HFFc6 (cell line): ENCODE results near the gene SNX14. TPM values are rescaled to one million over a fixed set of nuclear protein-coding genes. Genes with fewer than 3 reads are reported as not detected.
"Not testable (repeated sequence)": the region's sequence is repeated elsewhere in the genome, so short reads cannot be mapped to it uniquely, and the experiment has no call there.

ENCODE experiments used
- DNase-seq: peaks from one replicate; pipeline ENCODE4 v3.0.0-alpha.2; 2018
- H3K27ac Mint-ChIP-seq: 2 replicates; pipeline ENCODE4 v1.8.0; 2020; ENCODE audit warnings: mild to moderate bottlenecking, mixed read lengths
- H3K27me3 Mint-ChIP-seq: 2 replicates; pipeline ENCODE4 v1.8.0; 2021; ENCODE audit warnings: mild to moderate bottlenecking, moderate library complexity, mixed read lengths; ENCODE audit not compliant: insufficient read depth
- H3K36me3 Mint-ChIP-seq: 2 replicates; pipeline ENCODE4 v1.8.0; 2021; ENCODE audit warnings: low read depth, mixed read lengths
- H3K4me1 Mint-ChIP-seq: 2 replicates; pipeline ENCODE4 v1.8.0; 2020; ENCODE audit warnings: low read depth, mixed read lengths
- H3K4me3 Mint-ChIP-seq: 2 replicates; pipeline ENCODE4 v1.8.0; 2020; ENCODE audit warnings: mild to moderate bottlenecking, moderate library complexity, mixed read lengths
- H3K9me3 Mint-ChIP-seq: 2 replicates; pipeline ENCODE4 v1.8.0; 2020; ENCODE audit warnings: mild to moderate bottlenecking, mixed read lengths
- CTCF ChIP-seq: fragments of 200-600 bp; sonication (generic); IDR thresholded peaks from 2 replicates; pipeline ENCODE4 v1.5.0; 2021; ENCODE audit warnings: antibody characterized with exemption, mild to moderate bottlenecking
- total RNA-seq, 6 experiments: library from RNA; stranded (reverse); fragmentation: NEBNext Ultra II Directional; extraction: Animal tissue kit (Norgen Biotek cat#: 25700); gene quantifications; 2 replicates in 1 of 6; 3 replicates in 5 of 6; pipeline ENCODE4 v1.2.3, GENCODE V29; 2021

Gene SNX14
- total RNA-seq, 6 experiments from 2014 or later = 60.9 to 69.3 (median 65.3) TPM

DNA sequence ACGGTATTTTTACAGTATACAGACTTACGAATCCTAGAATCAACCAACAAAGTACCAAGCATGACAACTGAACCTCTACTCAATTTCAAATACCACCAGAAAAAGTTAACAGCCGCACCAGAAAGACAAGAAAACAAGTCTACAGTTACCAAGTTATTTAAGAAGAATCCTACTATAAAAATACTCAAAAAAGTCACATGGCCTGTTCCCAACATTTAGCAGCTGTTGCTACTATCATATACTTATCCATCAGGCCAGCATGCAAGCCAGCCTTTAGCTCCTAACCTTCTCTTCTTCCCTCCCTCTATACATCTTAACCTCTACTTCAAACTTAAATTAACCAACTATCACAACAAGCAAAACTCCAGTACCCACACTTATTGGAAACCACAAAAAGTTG is 47.2 kb upstream of the SNX14 start:
- Mint-ChIP-seq H3K27ac (peak overlapping the region; percentile 48), H3K4me3 (peak overlapping the region; percentile 92), H3K4me1 (peaks cover 62% of the 10 kb centered on the region), H3K9me3 (no peaks in the 10 kb centered on the region), H3K27me3 (peaks cover 8% of the 10 kb centered on the region), H3K36me3 (peaks cover 59% of the 10 kb centered on the region)
- DNase-seq = no peak
- TF ChIP-seq CTCF = no peak

DNA sequence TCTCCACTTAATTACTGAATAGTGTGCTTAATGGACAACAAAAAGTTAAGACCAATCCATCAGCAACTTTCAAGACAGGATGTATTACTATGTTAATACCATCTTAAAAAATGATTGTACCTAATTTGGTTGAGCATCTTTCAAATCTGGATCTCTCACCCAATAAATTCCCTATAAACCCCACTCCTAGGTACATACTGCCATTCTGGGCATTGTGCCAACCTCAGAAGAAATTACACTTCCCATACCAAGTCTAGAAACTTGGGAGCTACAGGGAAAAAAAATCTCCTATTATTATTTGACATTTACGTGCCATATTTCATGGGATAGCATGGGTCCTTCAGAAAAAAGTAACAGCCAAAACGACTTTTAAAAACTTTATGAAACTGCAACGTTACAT is 43.9 kb upstream of the SNX14 start:
- Mint-ChIP-seq H3K27me3 (peaks cover 7% of the 10 kb centered on the region), H3K27ac (no peak overlapping the region), H3K4me3 (peak overlapping the region; percentile 20; the same call in 1 of the 2 replicates), H3K9me3 (no peaks in the 10 kb centered on the region), H3K36me3 (peaks cover 75% of the 10 kb centered on the region), H3K4me1 (peaks cover 48% of the 10 kb centered on the region)
- TF ChIP-seq CTCF = no peak
- DNase-seq = no peak

DNA sequence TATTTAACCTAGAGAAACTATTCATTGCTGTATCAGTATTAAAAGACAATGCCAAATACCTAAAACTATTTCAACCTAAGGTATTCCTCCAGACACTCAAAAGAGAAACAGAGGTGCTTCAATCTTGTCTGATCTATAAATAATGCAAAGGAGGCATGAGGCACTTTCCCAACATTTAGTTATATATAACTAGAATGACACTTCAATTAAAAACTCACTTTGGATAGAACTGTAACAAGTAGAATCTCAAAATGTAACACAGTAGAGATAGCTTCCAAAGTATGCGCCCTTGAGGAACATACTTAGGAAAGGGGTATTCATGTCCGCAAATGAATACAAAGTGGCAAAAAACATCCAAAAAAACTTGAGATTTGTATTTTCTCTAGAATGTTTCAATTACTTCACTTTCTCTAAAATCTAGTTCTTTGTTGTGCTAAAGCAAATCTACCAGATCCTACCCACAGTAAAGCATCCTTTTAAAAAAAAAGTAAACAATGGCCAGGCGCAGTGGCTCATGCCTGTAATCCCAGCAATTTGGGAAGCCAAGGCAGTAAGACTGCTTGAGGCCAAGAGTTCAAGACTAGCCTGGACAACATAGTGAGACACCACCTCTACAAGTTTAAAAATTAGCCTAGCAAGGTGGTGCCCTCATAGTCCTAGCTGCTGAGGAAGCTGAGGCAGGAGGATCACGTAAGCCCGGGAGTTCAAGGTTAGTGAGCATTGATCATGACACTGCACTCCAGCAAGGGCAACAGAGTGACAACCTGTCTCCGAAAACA is 38.7 kb upstream of the SNX14 start:
- no peak for TF ChIP-seq CTCF
- no peak for DNase-seq
- no peak overlapping the region for H3K27ac Mint-ChIP-seq
- H3K36me3 Mint-ChIP-seq = peaks cover 63% of the 10 kb centered on the region
- peaks cover 7% of the 10 kb centered on the region for H3K27me3 Mint-ChIP-seq
- H3K4me3 Mint-ChIP-seq = no peak overlapping the region
- no peaks in the 10 kb centered on the region for H3K9me3 Mint-ChIP-seq
- H3K4me1 Mint-ChIP-seq = peaks cover 38% of the 10 kb centered on the region

- Mint-ChIP-seq H3K4me1 (peaks cover 31% of the 10 kb centered on the region), H3K36me3 (peaks cover 62% of the 10 kb centered on the region)
- DNase-seq, H3K9me3 Mint-ChIP-seq, H3K27ac Mint-ChIP-seq, H3K27me3 Mint-ChIP-seq, H3K4me3 Mint-ChIP-seq: not testable (repeated sequence)
Measured at GRCh38 chr6:85631117-85631516, 37.5 kb upstream of the SNX14 start.

DNA sequence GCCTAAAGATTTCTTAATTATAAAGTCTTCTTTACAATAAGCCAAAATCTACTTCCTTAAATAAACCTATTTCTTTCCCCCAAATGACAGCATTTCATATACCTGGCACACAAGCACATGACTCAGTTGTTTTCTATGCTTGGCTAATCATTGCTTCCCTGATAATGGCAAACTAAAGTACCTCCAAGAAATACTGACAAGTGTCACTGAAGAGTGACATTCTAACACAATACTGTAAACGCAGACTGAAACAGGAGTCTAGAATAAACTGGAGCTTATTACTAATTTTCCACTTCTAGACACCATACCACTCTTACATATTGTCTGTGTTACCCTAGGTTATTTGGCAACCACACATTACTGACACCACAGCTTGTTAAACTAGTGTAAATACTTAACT is 34.7 kb upstream of the SNX14 start:
- TF ChIP-seq CTCF = no peak
- H3K4me1 Mint-ChIP-seq = peaks cover 59% of the 10 kb centered on the region
- peaks cover 70% of the 10 kb centered on the region for H3K36me3 Mint-ChIP-seq
- H3K27me3 Mint-ChIP-seq = peaks cover 8% of the 10 kb centered on the region
- no peak overlapping the region for H3K27ac Mint-ChIP-seq
- no peaks in the 10 kb centered on the region for H3K9me3 Mint-ChIP-seq
- DNase-seq = no peak
- H3K4me3 Mint-ChIP-seq = no peak overlapping the region

DNA sequence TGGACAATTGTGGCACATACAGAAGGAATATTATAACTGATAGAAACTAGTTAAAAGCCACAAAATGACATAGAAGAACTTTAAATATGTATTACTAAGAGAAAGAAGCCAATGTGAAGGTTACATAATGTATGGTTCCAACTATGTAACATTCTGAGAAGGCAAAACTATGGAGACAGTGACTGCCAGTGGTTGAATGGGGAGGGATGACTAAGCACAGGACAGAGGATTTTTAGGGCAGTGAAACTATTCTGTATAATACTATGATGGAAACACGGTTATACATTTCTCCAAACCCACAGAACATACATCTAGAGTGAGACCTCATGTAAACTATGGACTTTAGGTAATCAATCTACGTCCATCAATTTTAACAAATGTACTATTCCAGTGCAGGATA is 26.6 kb upstream of the SNX14 start:
- no peak for TF ChIP-seq CTCF
- Mint-ChIP-seq H3K9me3 (no peaks in the 10 kb centered on the region), H3K27me3 (no peaks in the 10 kb centered on the region), H3K4me1 (peaks cover 51% of the 10 kb centered on the region), H3K4me3 (no peak overlapping the region), H3K27ac (peak overlapping the region; percentile 65), H3K36me3 (peaks cover 76% of the 10 kb centered on the region)
- DNase-seq = no peak
